ENCODE measurements around the gene SMAD3.

GRCh38 chr15:67048281-67049279, 16.8 kb upstream of the SMAD3 start:
- no peak for TF ChIP-seq CTCF (IDR thresholded peaks at IDR 0.05; ENCODE audit: poor library complexity, severe bottlenecking)
- no peak for TF ChIP-seq RAD21 (conservative IDR thresholded peaks at IDR 0.05)

Measured in neural cell (in vitro differentiated cells).